Smooth muscle cell of the pulmonary artery (primary cell): Measurements from ENCODE around the gene ZNF429. TPM values are rescaled to one million over a fixed set of nuclear protein-coding genes. Genes with fewer than 3 reads are reported as not detected.

Experiments
- total RNA-seq: library from RNA; depleted of rRNA; stranded (reverse); fragments of >200 nt; gene quantifications from 2 replicates; pipeline ENCODE4 v1.2.3, GENCODE V29; 2014

Gene ZNF429
- 4.9 and 5.7 TPM in 2 replicates for total RNA-seq

GRCh38 chr19:21505459-21506451, at the start of gene ZNF429:
ZNF429 (plus strand) TSS chr19:21505602; CDS start chr19:21505772, 170 bp downstream.

Other genes with a start within 250 kb of the ZNF429 start
- 4.8 and 6.1 TPM in 2 replicates for gene ZNF708, start 176.2 kb upstream of the ZNF429 start, total RNA-seq
- 2.6 and 3.1 TPM in 2 replicates for gene ZNF738, start 146.6 kb upstream of the ZNF429 start, total RNA-seq
- 21.8 and 27.4 TPM in 2 replicates for gene ZNF493, start 108.5 kb upstream of the ZNF429 start, total RNA-seq